NB4 (cell line): ENCODE measurements around the gene CAPN3.

Experiments
- CTCF ChIP-seq: IDR thresholded peaks from one replicate; pipeline ENCODE4 v1.5.1; 2012; ENCODE audit warnings: low read depth, low read length
- POLR2A ChIP-seq: IDR thresholded peaks from 2 replicates; pipeline ENCODE4 v1.6.1; 2011; ENCODE audit warnings: mild to moderate bottlenecking; ENCODE audit not compliant: insufficient read length; ENCODE audit errors: extremely low read depth

GRCh38 chr15:42408178-42408577 lies 48.9 kb downstream of the CAPN3 start:
- TF ChIP-seq CTCF (no peak), POLR2A (no peak)
